ENCODE data around the gene KLHL42.

GRCh38 chr12:27818401-27818918 is 38.4 kb downstream of the KLHL42 start:
- TF ChIP-seq GABPA (IDR thresholded peaks at IDR 0.05; ENCODE audit: borderline replicate concordance, insufficient read depth, low read length) (no peak), CHD2 (IDR thresholded peaks at IDR 0.05; ENCODE audit: low read length) (no peak), SIN3A (conservative IDR thresholded peaks at IDR 0.05 in 1 of 2, IDR thresholded peaks at IDR 0.05 in 1 of 2; ENCODE audit: low read depth in 1 of 2, low read length in 2 of 2) (no peak), POLR2A (IDR thresholded peaks at IDR 0.05; ENCODE audit: control extremely low read depth in 1 of 2, low read depth in 2 of 2, low read length in 2 of 2) (no peak), POLR2AphosphoS5 (IDR thresholded peaks at IDR 0.05; ENCODE audit: low read depth, low read length) (no peak), CTCF (IDR thresholded peaks at IDR 0.05; ENCODE audit: control extremely low read depth in 1 of 3, insufficient read depth in 1 of 3, low read depth in 1 of 3, low read length in 3 of 3) (no peak), MAX (IDR thresholded peaks at IDR 0.05) (no peak)

Measured in H1 (cell line).